Measurements from ENCODE around the gene ALOX5AP.

Gene ALOX5AP

DNA sequence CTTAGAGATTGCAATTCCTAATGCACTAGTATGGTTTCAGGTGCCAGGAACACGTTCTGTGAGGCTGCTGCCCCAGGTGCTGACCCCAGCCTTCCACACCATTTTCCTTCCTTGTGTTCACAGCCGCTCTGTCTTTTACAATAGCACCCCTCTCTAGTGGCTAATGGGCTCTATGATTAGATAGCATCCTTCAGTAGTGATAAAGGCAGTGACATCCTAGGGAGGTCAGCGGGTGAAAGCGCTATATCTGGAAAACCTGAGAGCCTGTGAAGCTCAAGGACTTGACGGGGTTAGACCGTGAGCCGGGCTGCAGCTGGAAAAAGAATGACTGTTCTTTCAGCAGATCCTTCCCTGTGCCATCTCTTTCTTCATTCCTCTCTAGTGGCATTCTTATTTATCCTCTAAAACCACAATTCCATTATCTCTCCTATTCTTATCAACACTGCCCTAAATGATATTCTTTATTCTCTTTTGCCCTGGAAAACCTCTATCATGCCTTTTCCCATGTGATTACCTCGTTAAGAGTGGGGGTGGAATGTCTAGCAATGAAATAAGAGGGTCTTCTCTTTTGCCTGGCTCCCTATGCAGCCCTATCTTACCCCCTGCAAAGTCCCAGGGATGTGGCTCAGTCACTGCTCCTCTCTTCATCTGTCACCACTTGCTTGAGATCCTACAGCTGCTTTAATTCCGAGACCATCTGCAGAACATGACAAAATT is 21.8 kb downstream of the ALOX5AP start:
- Histone ChIP-seq H3K4me1 (ENCODE audit: control insufficient read depth, insufficient read depth, low read length, poor library complexity, severe bottlenecking) (no peaks in the 10 kb centered on the region), H3K9me3 (ENCODE audit: control insufficient read depth, low read length) (no peaks in the 10 kb centered on the region), H3K27ac (ENCODE audit: insufficient read depth, low read length, poor library complexity, severe bottlenecking) (no peak overlapping the region), H3K27me3 (replicated peaks; ENCODE audit: control insufficient read depth, insufficient read depth, low read length, poor library complexity, severe bottlenecking) (no peaks in the 10 kb centered on the region), H3K4me3 (ENCODE audit: insufficient read depth, low read depth, low read length, poor library complexity, severe bottlenecking) (no peak overlapping the region), H3K36me3 (ENCODE audit: control insufficient read depth, insufficient read depth, low read length) (peaks cover 53% of the 10 kb centered on the region)
- no peak for DNase-seq

DNA sequence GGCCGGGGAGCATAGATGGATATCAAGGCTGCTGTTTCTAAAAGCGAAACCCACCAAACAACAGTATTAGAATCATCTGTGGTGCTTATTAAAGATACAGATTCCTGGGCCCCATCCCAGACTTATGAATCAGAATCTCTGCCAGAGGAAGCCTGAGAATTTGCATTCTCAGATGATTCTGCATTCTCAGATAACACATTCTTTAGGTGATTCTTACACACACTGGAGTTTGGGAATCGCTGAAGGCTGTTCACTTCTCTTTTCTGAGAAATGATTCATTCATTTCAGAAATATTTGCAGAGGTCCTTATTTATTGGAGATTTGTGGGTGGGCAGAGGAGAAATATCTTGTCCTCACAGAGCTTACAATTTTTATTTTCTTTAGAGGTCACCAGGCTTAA is 24.4 kb downstream of the ALOX5AP start:
- Histone ChIP-seq H3K27me3 (replicated peaks; ENCODE audit: control insufficient read depth, insufficient read depth, low read length, poor library complexity, severe bottlenecking) (no peaks in the 10 kb centered on the region), H3K4me1 (ENCODE audit: control insufficient read depth, insufficient read depth, low read length, poor library complexity, severe bottlenecking) (no peaks in the 10 kb centered on the region), H3K4me3 (ENCODE audit: insufficient read depth, low read depth, low read length, poor library complexity, severe bottlenecking) (no peak overlapping the region), H3K9me3 (ENCODE audit: control insufficient read depth, low read length) (no peaks in the 10 kb centered on the region), H3K36me3 (ENCODE audit: control insufficient read depth, insufficient read depth, low read length) (peaks cover 56% of the 10 kb centered on the region), H3K27ac (ENCODE audit: insufficient read depth, low read length, poor library complexity, severe bottlenecking) (no peak overlapping the region)
- no peak for DNase-seq

DNA sequence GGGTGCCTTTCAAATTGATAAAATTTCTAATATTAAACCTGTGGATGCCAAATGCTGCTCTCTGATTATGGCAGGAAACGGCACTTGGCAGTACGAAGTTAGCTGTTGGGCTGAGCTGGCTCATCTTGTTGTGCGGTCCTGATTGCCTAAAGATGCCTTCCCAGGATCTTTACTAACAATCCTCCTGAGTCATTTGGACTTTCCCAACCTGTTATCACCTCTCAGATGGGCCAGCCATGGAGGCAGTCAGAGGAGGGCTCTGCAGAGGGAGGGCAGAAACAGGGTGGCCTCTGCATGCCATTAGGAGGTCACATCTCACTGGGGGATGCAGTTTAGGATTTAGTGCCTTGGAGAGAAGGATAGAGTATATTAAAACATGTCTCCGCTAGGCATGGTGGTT is 27.3 kb downstream of the ALOX5AP start:
- no peak for DNase-seq
- Histone ChIP-seq H3K4me1 (ENCODE audit: control insufficient read depth, insufficient read depth, low read length, poor library complexity, severe bottlenecking) (peaks cover 3% of the 10 kb centered on the region), H3K27me3 (replicated peaks; ENCODE audit: control insufficient read depth, insufficient read depth, low read length, poor library complexity, severe bottlenecking) (no peaks in the 10 kb centered on the region), H3K27ac (ENCODE audit: insufficient read depth, low read length, poor library complexity, severe bottlenecking) (no peak overlapping the region), H3K4me3 (ENCODE audit: insufficient read depth, low read depth, low read length, poor library complexity, severe bottlenecking) (no peak overlapping the region), H3K36me3 (ENCODE audit: control insufficient read depth, insufficient read depth, low read length) (peaks cover 44% of the 10 kb centered on the region), H3K9me3 (ENCODE audit: control insufficient read depth, low read length) (no peaks in the 10 kb centered on the region)

DNA sequence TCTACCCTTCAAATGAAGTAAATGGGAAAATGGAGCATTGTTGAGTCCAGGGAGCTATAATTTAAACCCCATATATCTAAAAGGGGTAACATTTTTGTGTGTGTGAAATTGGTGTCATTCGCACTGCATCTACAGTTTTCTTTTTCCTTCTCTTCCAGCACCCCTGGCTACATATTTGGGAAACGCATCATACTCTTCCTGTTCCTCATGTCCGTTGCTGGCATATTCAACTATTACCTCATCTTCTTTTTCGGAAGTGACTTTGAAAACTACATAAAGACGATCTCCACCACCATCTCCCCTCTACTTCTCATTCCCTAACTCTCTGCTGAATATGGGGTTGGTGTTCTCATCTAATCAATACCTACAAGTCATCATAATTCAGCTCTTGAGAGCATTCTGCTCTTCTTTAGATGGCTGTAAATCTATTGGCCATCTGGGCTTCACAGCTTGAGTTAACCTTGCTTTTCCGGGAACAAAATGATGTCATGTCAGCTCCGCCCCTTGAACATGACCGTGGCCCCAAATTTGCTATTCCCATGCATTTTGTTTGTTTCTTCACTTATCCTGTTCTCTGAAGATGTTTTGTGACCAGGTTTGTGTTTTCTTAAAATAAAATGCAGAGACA is 28.6 kb downstream of the ALOX5AP start:
- H3K27ac ChIP-seq (ENCODE audit: insufficient read depth, low read length, poor library complexity, severe bottlenecking) = no peak overlapping the region

DNA sequence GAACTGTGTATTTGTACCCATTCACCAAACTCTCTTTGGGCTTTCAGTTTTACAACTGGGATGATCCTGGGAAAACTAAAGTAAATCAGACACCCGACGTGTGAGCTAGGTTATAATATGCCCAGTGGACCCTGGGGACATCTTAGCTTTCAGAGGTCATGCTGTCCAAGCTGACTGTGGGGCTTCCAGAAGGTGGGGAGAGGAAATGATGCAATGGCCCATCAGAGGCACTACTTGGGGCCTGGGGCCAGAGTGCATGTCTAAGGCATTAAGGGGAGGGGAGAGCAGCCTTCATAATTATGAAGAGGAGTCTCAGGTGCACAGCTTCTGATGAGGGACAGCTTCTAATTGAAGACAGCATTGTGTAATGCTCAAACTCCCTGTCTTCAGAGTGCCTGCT is 30.9 kb downstream of the ALOX5AP start:
- H3K27ac ChIP-seq (ENCODE audit: insufficient read depth, low read length, poor library complexity, severe bottlenecking) = no peak overlapping the region

More for the DNA sequence above, 28.6 kb downstream of the ALOX5AP start:
- Histone ChIP-seq H3K36me3 (ENCODE audit: control insufficient read depth, insufficient read depth, low read length) (peaks cover 34% of the 10 kb centered on the region), H3K4me3 (ENCODE audit: insufficient read depth, low read depth, low read length, poor library complexity, severe bottlenecking) (no peak overlapping the region), H3K9me3 (ENCODE audit: control insufficient read depth, low read length) (no peaks in the 10 kb centered on the region), H3K4me1 (ENCODE audit: control insufficient read depth, insufficient read depth, low read length, poor library complexity, severe bottlenecking) (peaks cover 3% of the 10 kb centered on the region), H3K27me3 (replicated peaks; ENCODE audit: control insufficient read depth, insufficient read depth, low read length, poor library complexity, severe bottlenecking) (no peaks in the 10 kb centered on the region)
- DNase-seq = no peak

DNA sequence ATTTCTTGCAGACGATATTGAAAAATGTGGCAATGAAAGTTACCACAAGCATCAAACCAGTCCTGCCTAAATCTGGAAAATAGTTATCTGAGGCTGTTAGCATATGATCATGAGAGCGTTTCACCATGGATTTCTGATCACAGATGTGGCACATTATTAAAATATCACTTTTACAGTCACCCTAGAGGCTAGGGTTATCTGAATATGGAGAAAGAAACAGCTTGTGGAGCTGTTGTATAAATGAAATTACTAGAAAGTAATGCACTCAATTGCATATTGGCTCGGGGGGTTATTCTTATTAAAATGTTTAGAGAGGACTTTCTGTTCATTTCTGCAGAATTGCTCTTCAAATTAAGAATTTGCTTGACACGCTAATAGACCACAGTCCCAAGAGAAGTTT is 35.6 kb downstream of the ALOX5AP start:
- H3K4me1 ChIP-seq (ENCODE audit: control insufficient read depth, insufficient read depth, low read length, poor library complexity, severe bottlenecking) = peaks cover 12% of the 10 kb centered on the region
- DNase-seq = no peak
- no peaks in the 10 kb centered on the region for H3K27me3 ChIP-seq (replicated peaks; ENCODE audit: control insufficient read depth, insufficient read depth, low read length, poor library complexity, severe bottlenecking)
- H3K9me3 ChIP-seq (ENCODE audit: control insufficient read depth, low read length) = no peaks in the 10 kb centered on the region
- H3K36me3 ChIP-seq (ENCODE audit: control insufficient read depth, insufficient read depth, low read length) = no peaks in the 10 kb centered on the region
- no peak overlapping the region for H3K27ac ChIP-seq (ENCODE audit: insufficient read depth, low read length, poor library complexity, severe bottlenecking)
- H3K4me3 ChIP-seq (ENCODE audit: insufficient read depth, low read depth, low read length, poor library complexity, severe bottlenecking) = no peak overlapping the region

More for the DNA sequence above, 30.9 kb downstream of the ALOX5AP start:
- H3K4me1 ChIP-seq (ENCODE audit: control insufficient read depth, insufficient read depth, low read length, poor library complexity, severe bottlenecking) = peaks cover 3% of the 10 kb centered on the region
- H3K9me3 ChIP-seq (ENCODE audit: control insufficient read depth, low read length) = no peaks in the 10 kb centered on the region
- no peak for DNase-seq
- peaks cover 23% of the 10 kb centered on the region for H3K36me3 ChIP-seq (ENCODE audit: control insufficient read depth, insufficient read depth, low read length)
- no peaks in the 10 kb centered on the region for H3K27me3 ChIP-seq (replicated peaks; ENCODE audit: control insufficient read depth, insufficient read depth, low read length, poor library complexity, severe bottlenecking)
- H3K4me3 ChIP-seq (ENCODE audit: insufficient read depth, low read depth, low read length, poor library complexity, severe bottlenecking) = no peak overlapping the region

DNA sequence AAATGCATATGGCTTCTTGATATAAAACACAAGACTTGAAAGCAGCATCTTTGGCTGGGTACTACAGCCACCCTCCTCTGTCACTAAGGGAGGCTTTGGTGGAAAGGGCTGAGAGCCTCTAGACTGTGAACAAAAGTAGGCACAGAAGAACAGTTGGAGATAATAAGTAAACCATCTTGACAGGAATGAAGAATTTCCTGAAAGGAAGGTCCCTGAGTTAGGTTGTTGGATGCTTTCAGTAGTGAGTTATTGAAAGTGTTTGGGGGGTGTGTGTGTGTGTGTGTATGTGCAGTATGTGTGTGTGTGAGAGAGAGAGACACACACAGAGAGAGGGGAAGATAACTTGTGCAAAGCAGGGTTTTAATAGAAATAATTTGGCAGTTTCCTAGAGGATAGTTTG is 38.2 kb downstream of the ALOX5AP start:
- Histone ChIP-seq H3K4me1 (ENCODE audit: control insufficient read depth, insufficient read depth, low read length, poor library complexity, severe bottlenecking) (peaks cover 10% of the 10 kb centered on the region), H3K36me3 (ENCODE audit: control insufficient read depth, insufficient read depth, low read length) (no peaks in the 10 kb centered on the region)
- DNase-seq = no peak

DNA sequence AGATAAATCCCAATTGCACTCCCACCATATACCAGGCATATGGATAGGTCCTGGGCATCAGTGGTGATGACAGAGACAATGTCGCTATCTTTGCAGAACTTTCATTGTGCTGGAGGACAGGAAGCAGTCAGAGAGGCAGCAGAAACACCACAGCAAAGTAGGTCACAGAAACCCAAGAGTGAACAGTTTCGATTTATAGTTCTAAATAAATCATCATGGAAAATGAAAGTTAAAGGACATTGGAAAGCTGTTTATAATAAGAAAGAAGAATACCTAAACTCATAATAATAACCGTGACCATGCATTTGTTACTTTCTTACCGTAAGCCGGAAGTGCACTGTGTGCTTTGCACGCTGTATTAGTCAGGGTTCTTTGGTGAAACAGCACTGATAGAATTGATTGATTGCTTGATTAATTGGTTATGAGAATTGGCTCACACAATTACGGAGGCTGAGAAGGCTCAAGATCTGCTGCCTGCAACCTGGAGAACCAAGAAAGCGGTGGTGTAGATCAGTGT is 38.9 kb downstream of the ALOX5AP start:
- Histone ChIP-seq H3K27me3 (replicated peaks; ENCODE audit: control insufficient read depth, insufficient read depth, low read length, poor library complexity, severe bottlenecking) (no peaks in the 10 kb centered on the region), H3K36me3 (ENCODE audit: control insufficient read depth, insufficient read depth, low read length) (no peaks in the 10 kb centered on the region), H3K4me1 (ENCODE audit: control insufficient read depth, insufficient read depth, low read length, poor library complexity, severe bottlenecking) (peaks cover 10% of the 10 kb centered on the region), H3K9me3 (ENCODE audit: control insufficient read depth, low read length) (no peaks in the 10 kb centered on the region), H3K4me3 (ENCODE audit: insufficient read depth, low read depth, low read length, poor library complexity, severe bottlenecking) (no peak overlapping the region), H3K27ac (ENCODE audit: insufficient read depth, low read length, poor library complexity, severe bottlenecking) (peak overlapping the region; percentile 38)
- DNase-seq = peak in 1 of 3 donors; percentile 19

More for the DNA sequence above, 38.2 kb downstream of the ALOX5AP start:
- H3K9me3 ChIP-seq (ENCODE audit: control insufficient read depth, low read length) = no peaks in the 10 kb centered on the region
- H3K4me3 ChIP-seq (ENCODE audit: insufficient read depth, low read depth, low read length, poor library complexity, severe bottlenecking) = no peak overlapping the region
- no peaks in the 10 kb centered on the region for H3K27me3 ChIP-seq (replicated peaks; ENCODE audit: control insufficient read depth, insufficient read depth, low read length, poor library complexity, severe bottlenecking)
- peak overlapping the region; percentile 38 for H3K27ac ChIP-seq (ENCODE audit: insufficient read depth, low read length, poor library complexity, severe bottlenecking)

DNA sequence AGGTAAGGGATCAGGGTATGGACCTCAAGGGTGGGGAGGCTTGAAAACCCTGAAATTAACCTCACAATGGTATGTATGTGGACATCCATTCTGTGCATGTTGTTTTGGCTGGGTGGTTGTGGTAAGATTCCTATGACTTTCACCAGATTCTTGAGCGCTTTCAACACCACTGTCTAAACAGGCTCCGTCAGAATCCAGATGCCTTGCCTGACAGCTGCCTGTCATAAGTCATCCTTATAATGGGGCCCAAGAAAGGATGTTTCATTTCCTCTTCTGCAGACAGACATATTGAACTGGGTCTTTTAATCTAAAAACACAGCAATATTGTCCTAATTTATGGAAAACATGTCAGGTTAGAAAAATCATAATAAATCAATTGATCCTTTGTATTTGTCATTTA is 41.3 kb downstream of the ALOX5AP start:
- Histone ChIP-seq H3K4me1 (ENCODE audit: control insufficient read depth, insufficient read depth, low read length, poor library complexity, severe bottlenecking) (peaks cover 10% of the 10 kb centered on the region), H3K9me3 (ENCODE audit: control insufficient read depth, low read length) (no peaks in the 10 kb centered on the region), H3K4me3 (ENCODE audit: insufficient read depth, low read depth, low read length, poor library complexity, severe bottlenecking) (no peak overlapping the region), H3K27ac (ENCODE audit: insufficient read depth, low read length, poor library complexity, severe bottlenecking) (no peak overlapping the region), H3K27me3 (replicated peaks; ENCODE audit: control insufficient read depth, insufficient read depth, low read length, poor library complexity, severe bottlenecking) (no peaks in the 10 kb centered on the region), H3K36me3 (ENCODE audit: control insufficient read depth, insufficient read depth, low read length) (no peaks in the 10 kb centered on the region)
- DNase-seq = no peak

DNA sequence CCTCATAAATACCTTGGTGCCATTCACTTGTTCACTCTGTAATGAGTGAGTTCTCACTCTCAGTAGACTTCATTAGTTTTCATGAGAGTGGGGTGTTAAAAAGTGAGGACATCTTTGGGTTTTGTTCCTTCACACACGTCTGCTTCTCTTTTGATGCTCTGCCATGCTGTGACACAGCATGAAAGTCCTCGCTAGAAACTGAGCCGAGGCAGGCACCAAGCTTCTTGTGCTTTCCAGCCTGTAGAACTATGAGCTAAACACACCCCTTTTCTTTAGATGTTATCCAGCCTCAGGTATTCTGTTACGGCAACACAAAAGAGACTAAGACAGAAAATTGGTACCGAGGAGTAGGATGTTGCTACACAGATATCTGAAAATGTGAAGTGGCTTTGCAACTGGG is 43.7 kb downstream of the ALOX5AP start:
- H3K4me3 ChIP-seq (ENCODE audit: insufficient read depth, low read depth, low read length, poor library complexity, severe bottlenecking) = no peak overlapping the region
- no peak for DNase-seq
- no peak overlapping the region for H3K27ac ChIP-seq (ENCODE audit: insufficient read depth, low read length, poor library complexity, severe bottlenecking)
- no peaks in the 10 kb centered on the region for H3K36me3 ChIP-seq (ENCODE audit: control insufficient read depth, insufficient read depth, low read length)
- no peaks in the 10 kb centered on the region for H3K9me3 ChIP-seq (ENCODE audit: control insufficient read depth, low read length)
- no peaks in the 10 kb centered on the region for H3K27me3 ChIP-seq (replicated peaks; ENCODE audit: control insufficient read depth, insufficient read depth, low read length, poor library complexity, severe bottlenecking)
- peaks cover 10% of the 10 kb centered on the region for H3K4me1 ChIP-seq (ENCODE audit: control insufficient read depth, insufficient read depth, low read length, poor library complexity, severe bottlenecking)
